Measurements from ENCODE around the gene P4HA2. TPM values are rescaled to one million over a fixed set of nuclear protein-coding genes. Genes with fewer than 3 reads are reported as not detected.

Gene P4HA2
- total RNA-seq, 6 donors from 2014 or later, result 37.7 to 85.2 (median 57.5) TPM

DNA sequence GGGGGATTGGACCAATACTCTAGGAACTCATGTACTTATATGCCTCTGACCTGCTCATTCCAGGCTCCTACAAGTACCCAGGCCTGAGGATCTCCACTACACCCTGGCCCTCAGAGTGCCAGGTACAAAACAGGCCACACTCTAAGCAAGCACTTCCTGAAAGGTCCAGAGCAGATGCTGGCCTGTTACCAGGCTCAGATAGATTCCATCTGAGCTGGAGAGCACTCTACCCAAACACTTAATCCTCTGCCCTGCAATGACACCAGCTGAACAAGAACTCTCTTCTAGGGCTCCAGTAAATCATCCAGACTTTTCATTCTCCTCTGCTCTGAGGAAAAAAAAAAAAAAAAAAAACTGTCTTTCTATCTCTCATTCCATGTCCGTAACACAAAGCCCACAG lies 2.9 kb downstream of the P4HA2 start:
- no peaks in the 10 kb centered on the region for H3K9me3 ChIP-seq
- H3K27ac ChIP-seq, result peak overlapping the region in 3 of 4 donors; percentile 32 to 93 (median 40)
- DNase-seq, result peak in 1 of 2 donors; percentile 81
- peaks cover 24 to 57% (median 40%) of the 10 kb centered on the region in 4 donors for H3K4me1 ChIP-seq
- TF ChIP-seq EP300 (IDR thresholded peaks at IDR 0.05) (peak in 1 of 4 donors; percentile 39), POLR2A (IDR thresholded peaks at IDR 0.05) (no peak)
- H3K4me3 ChIP-seq, result peak overlapping the region in 1 of 4 donors; percentile 74
- ATAC-seq (ENCODE audit: low FRiP score in 2 of 2), result peak in 1 of 2 donors; percentile 54
- no peaks in the 10 kb centered on the region for H3K27me3 ChIP-seq
- no peaks in the 10 kb centered on the region for H3K36me3 ChIP-seq
- WGBS, 2 donors, result 62 to 68% methylated on average over 1 of the region's 1 CpG

GRCh38 chr5:132223861-132224260 lies 3.8 kb downstream of the P4HA2 start:
- peak overlapping the region in 3 of 4 donors; percentile 32 to 93 (median 40) for H3K27ac ChIP-seq
- TF ChIP-seq EP300 (IDR thresholded peaks at IDR 0.05) (no peak), CTCF (IDR thresholded peaks at IDR 0.05) (no peak), POLR2A (IDR thresholded peaks at IDR 0.05) (no peak), POLR2AphosphoS5 (IDR thresholded peaks at IDR 0.05) (no peak)
- ATAC-seq (ENCODE audit: low FRiP score in 2 of 2) (no peak), DNase-seq (no peak)
- H3K4me3 ChIP-seq, result no peak overlapping the region
- 94 to 100% methylated on average over 2 of the region's 2 CpGs for WGBS, 2 donors
- no peaks in the 10 kb centered on the region for H3K9me3 ChIP-seq
- H3K36me3 ChIP-seq, result no peaks in the 10 kb centered on the region
- peaks cover 24 to 57% (median 40%) of the 10 kb centered on the region in 4 donors for H3K4me1 ChIP-seq
- no peaks in the 10 kb centered on the region for H3K27me3 ChIP-seq

- TF ChIP-seq POLR2AphosphoS5 (IDR thresholded peaks at IDR 0.05), result no peak
- no peak for TF ChIP-seq EP300 (IDR thresholded peaks at IDR 0.05)
- no peak for TF ChIP-seq CTCF (IDR thresholded peaks at IDR 0.05)
- ATAC-seq (ENCODE audit: low FRiP score in 2 of 2) (no peak), DNase-seq (no peak)
- Histone ChIP-seq H3K27ac (peak overlapping the region; percentile 16 to 66 (median 54)), H3K4me1 (peaks cover 24 to 50% (median 37%) of the 10 kb centered on the region in 4 donors), H3K36me3 (peaks cover 0 to 4% (median 0%) of the 10 kb centered on the region in 4 donors), H3K27me3 (no peaks in the 10 kb centered on the region), H3K9me3 (no peaks in the 10 kb centered on the region), H3K4me3 (no peak overlapping the region)
- WGBS, 2 donors, result 86% methylated on average over 3 of the region's 3 CpGs
These were observed 5.0 kb downstream of the P4HA2 start for GRCh38 chr5:132222649-132223038.

DNA sequence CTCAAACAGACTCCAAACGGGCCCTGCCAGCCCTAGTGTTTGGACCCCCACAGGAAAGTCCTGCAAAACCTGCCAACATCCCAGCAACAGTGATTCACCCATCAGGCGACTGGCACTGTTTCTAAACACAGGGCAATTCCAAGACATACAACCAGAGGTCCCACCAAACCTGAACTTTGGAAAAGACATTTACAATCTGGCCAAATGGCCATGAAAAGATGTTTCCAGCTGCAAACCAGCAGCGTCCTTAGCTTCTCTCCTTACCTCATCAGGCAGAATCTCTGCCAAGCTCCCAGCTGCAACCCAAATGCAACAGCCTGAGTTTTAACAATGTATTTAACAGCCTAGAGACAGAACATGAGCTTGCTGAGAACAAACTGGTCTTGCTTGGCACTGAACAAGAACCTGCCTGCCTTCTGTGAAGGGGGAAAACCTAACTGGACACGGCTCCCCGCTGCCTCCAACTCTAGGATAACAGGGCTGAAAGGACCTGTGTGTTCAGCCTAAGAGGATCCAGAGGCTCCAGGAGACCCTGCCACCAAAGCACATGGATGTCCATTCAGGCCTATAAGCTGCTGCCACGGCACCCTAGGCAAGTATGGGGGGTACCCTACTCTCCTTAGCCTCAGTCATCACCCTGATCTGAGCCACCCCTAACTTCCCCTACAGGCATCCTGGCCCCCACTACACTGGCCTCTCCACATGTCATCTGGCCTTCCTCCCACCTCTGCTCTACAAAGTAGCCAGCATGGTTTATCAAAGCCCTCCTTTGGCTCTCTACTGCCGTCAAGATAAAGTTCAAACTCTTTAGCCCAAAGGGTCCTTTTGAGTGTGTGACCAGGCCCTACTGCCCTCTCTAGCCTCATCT lies 5.6 kb downstream of the P4HA2 start:
- DNase-seq (no peak), ATAC-seq (ENCODE audit: low FRiP score in 2 of 2) (peak in 1 of 2 donors; percentile 62)
- Histone ChIP-seq H3K9me3 (no peaks in the 10 kb centered on the region), H3K4me3 (no peak overlapping the region), H3K27ac (peak overlapping the region; percentile 16 to 66 (median 54)), H3K4me1 (peaks cover 24 to 44% (median 34%) of the 10 kb centered on the region in 4 donors), H3K27me3 (no peaks in the 10 kb centered on the region), H3K36me3 (peaks cover 0 to 7% (median 3%) of the 10 kb centered on the region in 4 donors)
- TF ChIP-seq EP300 (IDR thresholded peaks at IDR 0.05), result no peak
- TF ChIP-seq POLR2AphosphoS5 (IDR thresholded peaks at IDR 0.05), result peak; percentile 13 to 25
- WGBS, 2 donors, result 77 to 78% methylated on average over 5 to 7 of the region's 7 CpGs

GRCh38 chr5:132220491-132220890 lies 7.2 kb downstream of the P4HA2 start:
- Histone ChIP-seq H3K4me3 (no peak overlapping the region), H3K4me1 (peaks cover 17 to 28% (median 21%) of the 10 kb centered on the region in 4 donors), H3K27me3 (no peaks in the 10 kb centered on the region), H3K36me3 (peaks cover 0 to 12% (median 4%) of the 10 kb centered on the region in 4 donors), H3K9me3 (no peaks in the 10 kb centered on the region), H3K27ac (no peak overlapping the region)
- DNase-seq (no peak), ATAC-seq (ENCODE audit: low FRiP score in 2 of 2) (no peak)
- WGBS, 2 donors, result 77 to 79% methylated on average over 2 of the region's 2 CpGs
- TF ChIP-seq POLR2A (IDR thresholded peaks at IDR 0.05), result no peak
- TF ChIP-seq EP300 (IDR thresholded peaks at IDR 0.05), result no peak
- no peak for TF ChIP-seq POLR2AphosphoS5 (IDR thresholded peaks at IDR 0.05)
- TF ChIP-seq CTCF (IDR thresholded peaks at IDR 0.05), result no peak

Measured in upper lobe of left lung (tissue), 6 donors.